A549 (cell line): ENCODE measurements around the gene PTPN14. TPM values are rescaled to one million over a fixed set of nuclear protein-coding genes. Genes with fewer than 3 reads are reported as not detected.

Source experiments
- ATAC-seq, 2 experiments: fragments of 200-7000 bp in 1 of 2; fragments of >200 bp in 1 of 2; cut with Nextera tagmentation in 1 of 2; cut with Tn5 transposase in 1 of 2; 3 replicates each; pipeline versions ENCODE4 v1.8.0 to v1.9.1; 2018 to 2020; ENCODE audit warnings: mild to moderate bottlenecking in 1 of 2, moderate library complexity in 1 of 2
- CTCF ChIA-PET: fragments of 300-600 bp; sonication (Branson Sonifier 250); formaldehyde crosslinking; extraction: SDS; loops from one replicate; lab custom pipeline; 2021; ENCODE audit warnings: antibody characterized with exemption, inconsistent platforms; lab: Yijun Ruan, JAX
- POLR2A ChIA-PET: fragments of 350-600 bp; formaldehyde crosslinking; extraction: SDS; loops from one replicate; lab custom pipeline; 2021; ENCODE audit warnings: antibody characterized with exemption, inconsistent platforms; lab: Yijun Ruan, JAX
- DNase-seq, 2 experiments: peaks; one replicate each; pipeline versions ENCODE4 v3.0.0 to v3.0.0-alpha.2; 2011 to 2016; ENCODE audit warnings: low read depth in 1 of 2, low spot score in 1 of 2
- FAIRE-seq: peaks from 2 replicates; lab custom pipeline; 2011; peaks lifted over from hg19 to GRCh38; lab: Jason Lieb, UNC
- H3K27ac ChIP-seq, 2 experiments: fragments of >200 bp; sonication (Bioruptor Twin); formaldehyde crosslinking; 3 replicates each; pipeline ENCODE4 v1.5.1; 2016 to 2017
- H3K4me1 ChIP-seq: fragments of >200 bp; sonication (Bioruptor Twin); formaldehyde crosslinking; 3 replicates; pipeline ENCODE4 v1.6.1; 2016
- H3K4me2 ChIP-seq: fragments of >200 bp; sonication (Bioruptor Twin); formaldehyde crosslinking; 3 replicates; pipeline ENCODE4 v1.6.1; 2016
- H3K4me3 ChIP-seq: fragments of >200 bp; sonication (Bioruptor Twin); formaldehyde crosslinking; 3 replicates; pipeline ENCODE4 v1.5.1; 2016
- H3K9me3 ChIP-seq: fragments of >200 bp; sonication (Bioruptor Twin); formaldehyde crosslinking; 3 replicates; pipeline ENCODE4 v1.6.1; 2016
- BCL3 ChIP-seq: fragments of >200 bp; sonication (Bioruptor Twin); formaldehyde crosslinking; IDR thresholded peaks from 3 replicates; pipeline ENCODE4 v1.6.1; 2016
- EHMT2 ChIP-seq: fragments of 200-600 bp; sonication (generic); IDR thresholded peaks from 2 replicates; pipeline ENCODE4 v1.6.1; 2016; ENCODE audit warnings: antibody characterized with exemption, low read depth, mild to moderate bottlenecking, moderate library complexity
- HOXB5 ChIP-seq: fragments of 250-450 bp; sonication (Bioruptor Pico); IDR thresholded peaks from 2 replicates; pipeline ENCODE4 v1.5.0; 2020; ENCODE audit warnings: mild to moderate bottlenecking, moderate library complexity
- KDM5A ChIP-seq: fragments of 200-600 bp; sonication (generic); IDR thresholded peaks from 2 replicates; pipeline ENCODE4 v1.6.1; 2016; ENCODE audit warnings: antibody characterized with exemption, mild to moderate bottlenecking
- MAFK ChIP-seq: fragments of 450-650 bp; IDR thresholded peaks from 2 replicates; pipeline ENCODE4 v1.6.1; 2014; ENCODE audit not compliant: partially characterized antibody
- NFE2L2 ChIP-seq: fragments of 150-350 bp; conservative IDR thresholded peaks from 2 replicates; pipeline ENCODE4 v1.6.1; 2014; ENCODE audit warnings: low read length
- NR3C1 ChIP-seq: fragments of >200 bp; sonication (Bioruptor Twin); formaldehyde crosslinking; IDR thresholded peaks from 3 replicates; pipeline ENCODE4 v1.6.1; 2017
- RAD21 ChIP-seq, 2 experiments: fragments of >200 bp in 1 of 2; sonication (Bioruptor Twin) in 1 of 2; formaldehyde crosslinking in 1 of 2; IDR thresholded peaks in 1 of 2; conservative IDR thresholded peaks in 1 of 2; 2 replicates in 1 of 2; 3 replicates in 1 of 2; pipeline ENCODE4 v1.6.1; 2012 to 2018; ENCODE audit warnings: inconsistent platforms in 1 of 2
- RNF2 ChIP-seq: fragments of 200-600 bp; sonication (generic); IDR thresholded peaks from 2 replicates; pipeline ENCODE4 v1.6.1; 2016; ENCODE audit warnings: low read depth, mild to moderate bottlenecking, antibody characterized with exemption, moderate library complexity, borderline replicate concordance
- SMC3 ChIP-seq: fragments of >200 bp; sonication (Bioruptor Twin); formaldehyde crosslinking; IDR thresholded peaks from 3 replicates; pipeline ENCODE4 v1.6.1; 2018; ENCODE audit warnings: inconsistent platforms
- TP53 ChIP-seq: fragments of 250-450 bp; sonication (Bioruptor Pico); IDR thresholded peaks from 2 replicates; pipeline ENCODE4 v1.5.0; 2021; ENCODE audit warnings: mild to moderate bottlenecking, moderate library complexity
- USF2 ChIP-seq: fragments of 450-650 bp; IDR thresholded peaks from 2 replicates; pipeline ENCODE4 v1.6.1; 2014; ENCODE audit warnings: antibody characterized with exemption
- ZSCAN20 ChIP-seq: fragments of 250-450 bp; sonication (Bioruptor Pico); IDR thresholded peaks from 2 replicates; pipeline ENCODE4 v1.8.0; 2022; ENCODE audit warnings: mild to moderate bottlenecking, moderate library complexity
- WGBS: methylation state at CpG from one replicate; pipeline ENCODE4 v1.1.6; 2017; ENCODE audit errors: missing lambda C conversion rate; 5-methylcytosine and 5-hydroxymethylcytosine counted together
- polyA plus RNA-seq, 4 experiments: library from polyadenylated mRNA; depleted of rRNA in 3 of 4; stranded (reverse); fragments of >200 nt; fragmentation: RNase III in 1 of 4; extraction: RNeasy Plus Mini Kit Qiagen cat#74134 plus additional on column Dnase treatment in 1 of 4; gene quantifications; 2 replicates in 3 of 4; 3 replicates in 1 of 4; pipeline ENCODE4 v1.2.3, GENCODE V29; 2011 to 2017
- TF ChIP-seq, protein P1 (sequence below): fragments of >200 bp; sonication (Bioruptor Twin); formaldehyde crosslinking; IDR thresholded peaks from 2 replicates; pipeline ENCODE4 v1.6.1; 2016

PTPN14 gene
- polyA plus RNA-seq, 2 of the 4 experiments (the other 2 are of a cell fraction) = 9.2 to 10.0 TPM

DNA sequence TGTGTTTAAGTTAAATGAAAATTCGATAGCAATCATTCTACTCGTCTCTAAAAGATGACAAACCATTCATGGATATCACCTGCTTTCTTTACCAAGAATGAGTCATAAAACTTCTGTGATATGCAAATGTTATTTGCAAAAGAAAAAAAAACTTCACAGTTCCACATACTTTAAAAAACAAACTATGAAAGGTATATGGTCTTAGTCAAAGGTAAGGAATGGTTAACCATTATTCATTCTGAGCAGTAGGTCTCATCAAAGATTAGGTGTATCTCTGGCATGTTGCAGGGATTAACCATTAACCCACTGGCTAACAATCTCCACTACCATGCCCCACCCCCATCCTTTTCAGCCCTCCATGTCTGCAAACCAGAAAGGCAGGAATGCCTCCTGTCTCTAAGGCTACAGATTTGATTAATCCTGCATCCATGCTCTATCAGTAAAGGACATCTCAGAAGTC lies 44.4 kb downstream of the PTPN14 start (continued):
- no peak for TF ChIP-seq USF2
- no peak for TF ChIP-seq NFE2L2
- no peak for TF ChIP-seq RNF2
- TF ChIP-seq, protein P1, sequence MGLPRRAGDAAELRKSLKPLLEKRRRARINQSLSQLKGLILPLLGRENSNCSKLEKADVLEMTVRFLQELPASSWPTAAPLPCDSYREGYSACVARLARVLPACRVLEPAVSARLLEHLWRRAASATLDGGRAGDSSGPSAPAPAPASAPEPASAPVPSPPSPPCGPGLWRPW = no peak
- TF ChIP-seq TP53 (CRISPR knock-in tag) = no peak
- no peak for TF ChIP-seq ZSCAN20 (CRISPR knock-in tag)

- Histone ChIP-seq H3K9me3 (no peaks in the 10 kb centered on the region), H3K27ac (peak overlapping the region in 1 of 2 experiments; percentile 78; a peak in 3 of 6 replicates), H3K4me2 (no peak overlapping the region), H3K4me3 (no peak overlapping the region), H3K4me1 (peaks cover 50% of the 10 kb centered on the region)
- TF ChIP-seq HOXB5 (CRISPR knock-in tag) = no peak
- no peak for TF ChIP-seq MAFK
- no peak for TF ChIP-seq KDM5A
- no peak for TF ChIP-seq BCL3
- no peak for TF ChIP-seq EHMT2
- ChIA-PET POLR2A (no interaction called here), CTCF (interaction anchor here (0.6 to 1.7 kb wide), 3 partner anchors 69 to 87 kb away, joined by 3 to 6 read pairs (median 3); no protein-coding TSS in a partner anchor)
- no peak for FAIRE-seq
- ATAC-seq = peak in 1 of 2 experiments; percentile 33; a peak in 2 of 6 replicates
- DNase-seq = peak in 1 of 2 experiments; percentile 17
- 85% methylated on average over 8 of the region's 8 CpGs for WGBS
Observed at GRCh38 chr1:214505134-214505533, 46.3 kb downstream of the PTPN14 start.

GRCh38 chr1:214504330-214504729 lies 47.1 kb downstream of the PTPN14 start:
- Histone ChIP-seq H3K4me2 (peak overlapping the region; percentile 45; the same call in 1 of the 3 replicates), H3K9me3 (no peaks in the 10 kb centered on the region), H3K4me1 (peaks cover 50% of the 10 kb centered on the region), H3K4me3 (no peak overlapping the region), H3K27ac (peak overlapping the region in 1 of 2 experiments; percentile 13; a peak in 1 of 6 replicates)
- FAIRE-seq (no peak), DNase-seq (no peak), ATAC-seq (no peak)
- 96% methylated on average over 5 of the region's 5 CpGs for WGBS
- ChIA-PET CTCF (interaction anchor here (0.6 to 1.4 kb wide), 2 partner anchors 88 to 172 kb away, joined by 3 to 4 read pairs; no protein-coding TSS in a partner anchor), POLR2A (no interaction called here)
- no peak for TF ChIP-seq NR3C1
- TF ChIP-seq RAD21 (conservative IDR thresholded peaks at IDR 0.05 in 1 of 2, IDR thresholded peaks at IDR 0.05 in 1 of 2) = no peak

DNA sequence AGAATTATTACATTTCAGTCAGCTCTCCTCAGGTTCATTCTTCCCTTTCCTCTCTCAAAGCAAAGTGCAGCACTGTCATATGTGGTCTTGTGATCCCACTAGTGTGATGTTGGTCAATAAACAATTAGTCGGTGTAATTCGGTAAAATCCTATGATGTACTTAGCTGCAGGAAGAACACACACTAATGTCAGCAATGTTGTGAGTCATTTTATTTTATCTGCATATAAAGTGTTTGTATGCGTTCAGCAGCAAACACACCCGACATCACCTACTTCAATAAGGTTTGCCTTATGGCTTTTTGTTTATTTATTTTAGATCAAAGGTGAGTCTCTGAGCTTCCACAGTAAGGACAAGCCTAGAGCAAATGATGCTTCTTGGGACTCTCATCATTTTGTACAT lies 47.8 kb downstream of the PTPN14 start:
- Histone ChIP-seq H3K9me3 (no peaks in the 10 kb centered on the region), H3K4me1 (peaks cover 50% of the 10 kb centered on the region), H3K27ac (peak overlapping the region in 1 of 2 experiments; percentile 14; a peak in 1 of 6 replicates), H3K4me3 (no peak overlapping the region), H3K4me2 (peak overlapping the region; percentile 45)
- TF ChIP-seq SMC3 = no peak
- 16% methylated on average over 4 of the region's 4 CpGs for WGBS
- FAIRE-seq = no peak
- ATAC-seq = no peak
- no peak for DNase-seq
- ChIA-PET POLR2A (no interaction called here), CTCF (interaction anchor here (1.4 kb wide), 1 partner anchor 171 kb away, joined by 4 read pairs; no protein-coding TSS in a partner anchor)
